PC-3 (cell line): Measurements from ENCODE around the gene ZSWIM4.

Source experiments
- CTCF ChIP-seq: fragments of 300-600 bp; sonication (generic); conservative IDR thresholded peaks from 2 replicates; pipeline ENCODE4 v1.5.1; 2017; ENCODE audit warnings: antibody characterized with exemption, low read depth, mild to moderate bottlenecking, low read length
- EZH2 ChIP-seq: fragments of 300-600 bp; sonication (generic); IDR thresholded peaks from one replicate; pipeline ENCODE4 v1.6.1; 2017; ENCODE audit warnings: antibody characterized with exemption, mild to moderate bottlenecking, low read length; ENCODE audit not compliant: unreplicated experiment

DNA sequence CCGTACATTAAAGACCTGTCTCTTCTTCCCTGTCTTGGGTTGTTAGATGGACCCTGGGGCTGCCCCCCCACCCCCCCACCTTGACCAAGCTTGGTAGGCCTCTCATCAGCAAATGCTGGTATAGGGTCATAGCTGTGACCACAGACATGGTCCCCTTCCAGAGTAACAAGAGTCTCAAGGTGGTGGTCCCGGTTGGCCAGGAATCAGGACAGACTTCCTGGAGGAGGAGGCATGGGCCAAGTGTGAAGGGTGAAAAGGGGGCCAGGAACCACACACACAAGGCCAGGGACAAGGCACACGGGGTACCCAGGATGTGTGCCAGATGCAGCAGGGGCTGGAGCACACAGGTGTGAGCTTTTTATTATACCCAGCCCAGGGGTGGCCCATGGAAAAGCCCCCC, 32.0 kb upstream of the ZSWIM4 start:
- TF ChIP-seq CTCF (no peak), EZH2 (no peak)
